Measurements from ENCODE around the gene CAMK1D.

Gene CAMK1D

GRCh38 chr10:12500381-12501303 is 151.3 kb downstream of the CAMK1D start:
- DNase-seq: no peak

DNA sequence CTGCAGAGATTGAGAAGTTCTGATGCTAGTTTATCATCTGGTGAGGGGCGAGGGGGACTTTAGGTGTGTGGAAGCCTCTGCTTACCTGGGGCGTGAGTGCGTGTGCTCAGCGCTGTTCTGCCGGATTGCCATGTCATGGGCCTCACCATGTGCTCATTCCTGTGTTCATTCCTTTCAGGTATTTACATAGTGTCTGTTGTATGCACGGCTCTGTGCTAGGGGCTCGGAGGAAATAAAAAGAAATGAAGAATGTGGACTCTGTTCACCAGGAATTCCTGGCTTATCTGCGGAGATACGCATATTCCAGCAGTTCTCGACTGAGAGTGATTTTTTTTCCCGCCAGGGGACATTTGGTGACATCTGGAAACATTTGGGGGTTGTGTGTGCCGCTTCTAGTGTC is 152.0 kb downstream of the CAMK1D start:
- no peak for DNase-seq

DNA sequence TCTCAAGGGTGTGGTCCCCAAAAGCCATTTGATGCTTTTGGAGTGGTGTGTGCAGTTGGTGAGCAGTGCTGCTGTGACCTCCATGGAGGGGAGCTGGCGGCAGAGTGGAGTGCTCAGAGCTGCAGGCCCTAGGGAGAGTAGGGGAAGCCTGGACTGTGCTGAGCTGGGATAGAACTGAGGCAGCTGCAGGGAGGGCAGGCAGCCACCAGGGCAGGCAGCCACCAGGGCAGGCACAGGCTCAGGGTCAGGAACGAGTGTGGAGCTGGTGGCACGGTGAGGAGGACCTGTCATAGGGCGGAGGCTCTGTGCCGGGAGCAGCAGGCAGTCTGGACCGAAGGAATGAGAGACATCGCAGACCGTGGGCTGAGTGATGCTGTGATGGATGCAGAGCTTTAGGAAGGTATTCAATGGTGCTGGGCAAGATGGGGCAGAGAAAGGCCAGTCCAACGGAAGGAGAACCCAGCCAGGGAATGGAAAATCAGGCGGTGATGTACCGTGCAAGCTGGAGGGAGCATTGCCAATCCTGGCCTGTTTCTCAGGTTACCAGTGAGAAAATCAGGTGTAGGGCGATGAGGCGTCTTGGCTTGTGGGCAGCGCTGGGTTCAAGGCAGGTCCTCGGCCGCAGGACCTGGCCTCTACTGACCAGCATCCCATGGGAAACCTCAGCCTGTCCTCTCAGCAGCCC is 152.6 kb downstream of the CAMK1D start:
- DNase-seq: no peak

DNA sequence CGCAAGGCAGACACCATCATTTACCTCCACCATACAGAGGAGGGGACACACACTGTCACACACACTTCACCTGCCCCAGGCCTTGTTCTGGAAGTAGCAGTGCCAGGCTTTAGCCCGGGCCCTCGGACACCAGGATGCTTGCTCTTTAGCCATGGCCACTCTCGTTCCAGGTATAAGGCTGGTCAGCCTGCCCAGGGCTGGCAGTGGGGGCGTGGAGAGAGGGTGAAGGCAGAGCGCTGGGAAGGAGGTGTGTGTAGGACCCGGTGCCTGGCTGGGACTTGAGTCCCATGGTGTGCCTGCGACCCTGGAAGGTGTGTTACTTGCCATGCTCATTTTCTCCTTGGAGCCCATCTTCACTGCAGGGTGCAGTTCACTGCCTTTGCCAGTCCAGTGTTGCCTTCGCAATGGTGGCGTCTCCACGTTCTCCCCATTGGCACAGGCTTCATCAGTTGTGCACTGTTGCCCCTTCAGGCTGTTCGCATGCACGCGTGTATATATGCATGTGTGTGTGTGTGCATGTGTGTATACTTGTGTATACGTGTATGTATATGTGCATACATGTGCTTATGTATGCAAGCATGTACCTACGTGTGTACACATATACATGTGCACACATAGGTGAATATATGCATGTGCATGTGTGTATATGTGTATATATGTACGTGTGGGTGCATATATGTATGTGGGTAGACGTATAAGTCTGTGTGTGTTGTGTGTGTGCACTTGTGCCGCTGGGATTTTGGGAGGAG is 153.4 kb downstream of the CAMK1D start:
- no peak for DNase-seq

GRCh38 chr10:12503311-12503710 is 154.0 kb downstream of the CAMK1D start:
- DNase-seq: no peak

DNA sequence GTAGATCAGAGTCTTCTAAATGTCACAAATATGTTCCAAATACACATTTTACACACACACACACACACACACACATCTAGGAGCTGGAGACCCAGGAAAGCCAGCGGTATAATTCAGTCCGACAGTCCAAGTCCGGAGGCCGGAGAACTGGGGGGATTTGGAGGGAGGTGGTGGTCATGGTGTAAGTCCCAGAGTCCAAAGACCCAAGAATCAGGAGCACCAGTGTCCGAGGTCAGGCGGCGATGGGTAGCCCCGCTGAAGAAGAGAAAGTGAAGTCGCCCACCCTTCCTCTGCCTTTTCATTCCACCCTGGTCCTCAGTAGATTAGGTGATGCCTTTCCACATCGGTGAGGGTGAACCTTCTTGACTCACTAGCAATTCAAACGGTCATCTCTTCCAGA is 154.8 kb downstream of the CAMK1D start:
- no peak for DNase-seq

DNA sequence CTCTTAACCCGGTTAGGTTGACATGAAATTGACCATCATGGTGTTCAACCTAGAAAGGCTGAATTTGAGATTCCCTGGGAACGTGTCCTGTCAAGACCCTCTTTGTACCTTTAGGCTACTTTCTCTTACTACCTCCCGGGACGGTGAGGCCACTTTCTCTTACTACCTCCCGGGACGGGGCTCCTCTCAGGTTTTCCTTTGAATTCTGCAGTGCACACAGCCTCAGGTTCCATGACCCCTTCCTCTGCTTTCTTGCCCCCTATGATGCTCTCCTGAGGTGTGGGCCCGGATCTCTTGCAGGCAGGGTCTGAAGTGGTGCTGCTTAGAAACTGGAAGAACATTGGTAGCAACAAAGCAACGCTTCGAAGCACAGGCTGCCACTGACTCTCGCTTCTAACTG is 155.3 kb downstream of the CAMK1D start:
- DNase-seq: no peak

- no peak for DNase-seq
These were observed 156.3 kb downstream of the CAMK1D start for GRCh38 chr10:12505683-12506082.

- no peak for DNase-seq
These were observed 158.0 kb downstream of the CAMK1D start for GRCh38 chr10:12507165-12507850.

DNA sequence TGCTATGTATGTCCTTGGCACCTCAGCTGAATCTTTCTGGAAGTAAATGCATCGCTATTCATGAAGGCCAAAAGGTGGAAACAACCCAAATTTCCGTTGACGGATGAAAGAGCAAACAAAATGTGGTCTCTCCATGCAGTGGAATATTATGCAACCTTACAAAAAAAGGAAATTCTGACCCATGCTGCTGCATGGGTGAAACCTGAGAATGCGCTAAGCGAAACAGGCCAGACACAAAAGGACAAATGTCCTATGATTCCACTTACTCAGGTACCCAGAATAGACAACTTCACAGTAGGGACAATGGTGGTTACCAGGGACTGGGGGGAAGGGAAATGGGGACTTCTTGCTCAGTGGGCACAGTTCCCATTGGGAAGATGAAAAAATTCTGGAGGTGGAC is 158.8 kb downstream of the CAMK1D start:
- no peak for DNase-seq

GRCh38 chr10:12509016-12509793 is 159.9 kb downstream of the CAMK1D start:
- DNase-seq: no peak

DNA sequence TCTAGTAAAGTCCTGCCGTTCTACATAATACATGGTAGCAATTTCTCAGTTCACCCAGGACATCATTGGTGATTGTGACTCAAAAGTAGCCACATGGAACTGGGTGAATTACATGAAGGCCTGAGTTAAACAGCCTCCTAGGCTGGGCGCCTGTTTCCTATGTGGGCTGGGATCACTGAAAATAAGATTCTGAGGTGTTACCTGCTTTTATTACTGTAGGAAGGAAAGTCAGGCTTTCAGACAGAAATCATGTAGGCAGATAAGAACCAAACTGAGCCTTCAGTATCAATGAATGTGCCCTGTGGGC is 160.4 kb downstream of the CAMK1D start:
- DNase-seq: no peak

DNA sequence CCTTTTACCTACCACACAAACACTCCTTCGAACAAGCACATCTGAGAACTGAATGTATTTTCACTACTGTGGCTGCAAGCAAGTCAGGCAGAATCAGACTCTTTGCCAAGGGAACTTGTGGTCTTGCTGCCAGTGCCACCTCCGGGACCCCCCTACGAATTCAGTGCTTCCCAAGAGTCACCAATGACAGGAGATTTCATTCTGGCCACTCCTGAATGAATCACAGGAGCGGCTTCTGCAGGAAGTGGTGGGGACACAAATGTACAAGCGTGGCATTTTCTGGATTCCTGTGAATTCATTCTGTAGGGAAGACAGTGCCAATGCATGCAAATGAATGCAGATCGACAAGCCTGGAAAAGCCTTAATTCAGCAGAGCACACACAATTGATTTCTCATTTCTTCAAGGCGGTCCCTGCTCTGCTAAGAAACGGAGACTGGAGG is 161.2 kb downstream of the CAMK1D start:
- peak; percentile 52 for DNase-seq

GRCh38 chr10:12510984-12511383 is 161.6 kb downstream of the CAMK1D start:
- no peak for DNase-seq

DNA sequence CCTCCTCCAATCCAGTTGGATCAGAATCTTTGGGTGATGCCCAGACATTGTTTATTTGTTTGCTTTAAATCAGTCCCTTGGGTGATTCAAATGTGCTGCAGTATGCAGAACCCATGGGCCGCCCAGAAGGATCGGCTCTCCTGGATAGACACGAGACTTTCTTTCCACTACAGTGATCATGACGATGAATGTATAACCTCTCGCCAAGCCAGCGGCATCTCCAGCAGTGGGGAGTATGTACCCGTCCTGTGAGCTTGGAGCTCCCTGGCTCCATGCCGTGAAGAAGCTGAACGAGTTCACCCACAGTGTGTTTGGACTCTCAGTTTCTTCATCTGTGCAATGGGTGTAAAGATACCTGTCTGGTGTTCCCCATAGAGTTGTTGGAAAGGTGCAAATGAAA is 162.3 kb downstream of the CAMK1D start:
- DNase-seq: no peak

DNA sequence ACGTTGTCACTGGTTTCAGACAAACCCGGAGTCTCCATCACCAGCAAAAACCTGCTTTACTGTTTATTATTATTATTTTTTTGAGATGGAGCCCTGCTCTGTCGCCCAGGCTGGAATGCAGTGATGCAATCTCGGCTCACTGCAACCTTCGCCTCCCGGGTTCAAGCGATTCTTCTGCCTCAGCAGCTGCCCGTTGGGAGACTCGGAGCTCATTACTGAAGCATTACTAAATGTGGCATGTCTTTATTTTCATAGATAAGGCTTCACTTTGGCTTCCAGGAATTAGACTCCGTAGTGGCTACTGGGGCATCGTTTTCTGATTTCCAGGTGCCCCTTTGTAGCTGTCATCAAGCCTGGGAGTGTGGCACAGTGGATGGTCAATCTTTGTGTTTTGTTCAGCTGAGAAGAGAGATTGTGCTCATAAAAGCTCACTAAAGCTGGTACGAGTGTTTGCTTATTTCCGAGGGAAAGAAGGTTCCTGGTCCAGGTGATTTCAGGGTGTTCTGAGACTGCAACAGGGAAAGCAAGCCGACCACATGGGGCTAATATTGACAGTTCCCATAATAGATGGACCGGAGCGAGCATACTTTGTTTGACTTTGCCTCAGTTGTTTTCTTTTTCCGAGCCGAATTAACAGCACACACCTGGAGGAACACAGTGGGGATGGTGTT is 163.1 kb downstream of the CAMK1D start:
- DNase-seq: no peak

DNA sequence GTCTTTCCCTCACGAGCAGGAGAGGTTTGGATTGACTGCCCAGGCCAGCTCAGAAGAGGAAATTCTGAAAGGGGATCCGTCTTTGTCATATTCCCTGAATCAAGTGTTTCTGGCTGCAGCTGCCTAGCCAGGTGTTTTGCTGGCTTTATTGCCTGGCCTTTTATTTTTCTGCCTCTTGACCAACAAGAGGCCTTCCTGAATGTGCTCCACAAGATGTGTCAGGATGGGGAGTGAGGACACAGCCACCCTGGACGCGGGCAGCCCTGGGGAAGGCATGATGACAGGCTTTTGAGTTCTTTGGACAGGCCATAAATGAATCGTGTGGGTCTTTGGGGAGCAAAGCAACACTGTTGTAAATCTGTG is 163.6 kb downstream of the CAMK1D start:
- DNase-seq: no peak

DNA sequence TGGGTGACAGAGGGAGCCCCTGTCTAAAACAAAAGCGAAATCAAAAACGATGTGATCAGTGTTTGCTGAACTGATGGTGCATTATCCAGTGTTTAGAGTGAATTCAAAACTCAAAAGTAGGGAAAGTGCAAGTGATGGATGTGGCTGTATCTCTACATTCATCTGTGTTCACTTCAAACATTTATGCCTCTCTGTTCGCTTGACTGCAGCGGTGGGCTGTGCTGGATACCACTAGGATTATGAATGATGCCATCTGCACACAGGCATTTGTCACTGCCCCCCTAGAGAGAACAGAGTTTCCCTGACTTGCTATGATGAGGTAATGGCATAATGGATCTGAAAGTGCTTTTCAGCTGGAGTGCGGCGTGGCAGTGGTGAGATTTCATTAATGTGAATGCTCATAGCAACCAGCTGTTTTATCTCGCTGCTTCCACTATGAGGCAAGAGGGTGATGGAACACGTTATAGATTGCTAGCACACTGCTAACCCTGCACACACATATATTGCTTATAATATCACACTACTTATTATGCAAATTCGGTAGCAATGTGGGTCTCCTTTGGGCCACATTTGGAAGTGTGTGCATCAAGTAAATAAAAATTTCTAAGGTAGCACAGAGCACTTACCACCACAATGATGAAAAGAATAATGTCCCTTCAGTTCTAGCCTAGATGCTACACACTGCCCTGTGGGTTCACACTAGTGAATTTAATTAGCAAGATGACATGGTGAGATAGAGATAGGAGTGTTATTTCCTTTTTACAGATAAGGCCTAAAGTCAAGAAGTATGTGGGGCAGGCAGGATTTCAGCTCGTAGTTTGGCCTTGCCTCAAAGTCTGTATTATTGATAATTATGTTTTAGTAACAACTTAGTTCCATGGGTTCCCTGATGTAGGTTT is 164.7 kb downstream of the CAMK1D start:
- no peak for DNase-seq

GRCh38 chr10:12518024-12518423 is 168.7 kb downstream of the CAMK1D start:
- DNase-seq: no peak

- no peak for DNase-seq
These were observed 172.1 kb downstream of the CAMK1D start for GRCh38 chr10:12521423-12521822.

- DNase-seq: no peak
These were observed 177.0 kb downstream of the CAMK1D start for GRCh38 chr10:12526311-12526710.

All from kidney glomerular epithelial cell (primary cell).